A549 treated with AZD2906 at 1 μM for 4 hours (cell line): ENCODE data around the gene ATP7B. TPM values are rescaled to one million over a fixed set of nuclear protein-coding genes. Genes with fewer than 3 reads are reported as not detected.

Experiments
- total RNA-seq: library from RNA; stranded (reverse); fragments of 200-300 nt; extraction: Qiagen RNA extraction; gene quantifications from 5 replicates; pipeline ENCODE4 v1.2.3, GENCODE V29; 2022

ATP7B gene
- 2.1 to 3.4 TPM (median 2.6 TPM) in 5 replicates for total RNA-seq

GRCh38 chr13:52010890-52011631, at the start of gene ATP7B:
Gene ATP7B, minus strand, starts transcription at chr13:52011450. Its CDS starts 113 bp downstream, at chr13:52011337.

GRCh38 chr13:52024481-52024880, 13.2 kb upstream of the ATP7B start, which contains the start of gene UTP14C:
Gene UTP14C, plus strand, starts transcription at chr13:52024691. Its CDS starts 4,114 bp downstream, at chr13:52028805.

DNA sequence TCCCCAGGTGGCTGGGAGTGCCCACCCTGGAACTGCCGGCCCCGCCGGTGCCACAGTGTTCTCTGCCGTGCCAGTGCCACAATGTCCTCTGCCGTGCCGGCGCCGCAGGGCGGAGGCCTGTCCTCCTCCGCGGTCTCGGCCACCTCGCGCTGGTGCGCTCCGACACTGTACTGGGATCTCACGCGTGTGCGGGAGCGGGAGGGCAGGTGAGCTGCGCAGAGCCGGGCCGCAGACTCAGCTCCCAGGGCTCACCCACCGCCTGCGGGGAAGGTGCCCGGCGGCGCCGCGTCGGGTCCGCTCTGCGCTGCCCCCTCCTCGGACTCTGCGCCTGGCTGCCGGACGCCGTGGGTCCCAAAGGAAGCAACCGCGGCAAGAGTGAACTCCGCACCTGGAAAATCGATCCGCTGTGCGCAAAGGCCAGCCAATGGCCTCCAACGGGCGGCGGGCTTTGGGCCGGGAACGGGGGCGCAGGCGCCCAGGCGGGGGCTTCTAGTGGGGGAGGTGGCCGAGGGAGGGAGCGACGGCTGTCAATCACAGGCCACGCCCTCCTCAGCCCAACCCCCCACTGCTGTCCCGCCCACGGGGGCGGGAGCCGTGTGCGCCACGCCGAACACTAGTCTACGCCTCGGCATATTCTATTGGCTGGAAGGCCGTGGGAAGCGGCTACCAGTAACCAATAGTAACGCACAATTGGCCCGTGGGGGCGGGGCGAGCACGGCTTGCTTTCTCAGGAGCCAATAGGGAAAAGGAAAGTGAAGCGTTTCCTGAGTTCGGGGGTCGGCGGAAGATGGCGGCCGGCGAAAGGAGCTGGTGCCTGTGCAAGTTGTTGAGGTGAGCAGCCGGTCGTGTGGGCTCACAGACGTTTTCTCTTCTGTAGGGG, 622 bp upstream of the ATP7B start, which contains the start of gene ALG11:
ALG11 (plus strand) TSS at position 767 of the 880 bp plus-strand sequence; CDS start at position 788, 21 bp downstream.

Other genes starting within 250 kb of the ATP7B start
- 4.1 to 5.6 TPM (median 4.7 TPM) in 5 replicates for gene DHRS12, start 207.3 kb downstream of the ATP7B start, total RNA-seq
- gene TMEM272, start 166.3 kb downstream of the ATP7B start, total RNA-seq = not detected in 5 replicates
- gene CCDC70, start 149.5 kb downstream of the ATP7B start, total RNA-seq = not detected in 5 replicates
- 5.4 to 12.0 TPM (median 7.3 TPM) in 5 replicates for gene ALG11, start 948 bp upstream of the ATP7B start, total RNA-seq
- 5.6 to 7.6 TPM (median 5.9 TPM) in 5 replicates for gene UTP14C, start 13.2 kb upstream of the ATP7B start, total RNA-seq
- gene NEK5, start 117.6 kb upstream of the ATP7B start, total RNA-seq = 0.07 to 0.13 TPM (median 0.07 TPM) in 4 of 5 replicates, not detected in the other
- gene NEK3, start 148.1 kb upstream of the ATP7B start, total RNA-seq = 5.9 to 9.5 TPM (median 7.0 TPM) in 5 replicates